Fibroblast of pulmonary artery (primary cell): ENCODE results near the gene NTNG1.

ENCODE experiments used
- DNase-seq: peaks from one replicate; pipeline ENCODE4 v3.0.0-alpha.2; 2010; ENCODE audit warnings: low read depth
- H3K4me3 ChIP-seq: replicated peaks from 2 replicates; pipeline ENCODE4 v1.5.1; 2011; ENCODE audit warnings: low read depth, mild to moderate bottlenecking, control low read depth, low read length, moderate library complexity
- TF ChIP-seq, protein P1 (sequence below): IDR thresholded peaks from 2 replicates; pipeline ENCODE4 v1.5.1; 2011; ENCODE audit warnings: mild to moderate bottlenecking, control low read depth, low read length, inconsistent platforms; ENCODE audit errors: missing control alignments

The NTNG1 gene

DNA sequence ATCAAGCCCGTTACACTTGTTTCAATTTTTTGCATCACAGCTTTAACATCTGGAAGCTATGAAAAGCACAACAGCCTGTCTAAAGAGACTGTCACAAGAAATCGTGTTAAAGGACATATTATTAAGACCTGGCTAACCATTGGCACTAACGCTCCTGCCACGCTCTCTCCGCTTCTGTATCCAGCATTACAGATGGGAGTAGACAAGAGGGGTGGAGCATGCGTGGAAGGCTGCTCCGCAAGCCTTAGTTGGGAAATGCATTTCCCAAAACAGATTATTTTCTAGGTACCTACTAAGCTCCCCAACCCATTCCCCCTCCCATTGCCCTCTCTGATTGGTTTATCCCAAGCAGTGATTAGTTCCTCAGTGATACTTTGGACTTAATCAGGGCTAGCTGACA is 72.4 kb downstream of the NTNG1 start:
- no peak for DNase-seq
- TF ChIP-seq, protein P1, sequence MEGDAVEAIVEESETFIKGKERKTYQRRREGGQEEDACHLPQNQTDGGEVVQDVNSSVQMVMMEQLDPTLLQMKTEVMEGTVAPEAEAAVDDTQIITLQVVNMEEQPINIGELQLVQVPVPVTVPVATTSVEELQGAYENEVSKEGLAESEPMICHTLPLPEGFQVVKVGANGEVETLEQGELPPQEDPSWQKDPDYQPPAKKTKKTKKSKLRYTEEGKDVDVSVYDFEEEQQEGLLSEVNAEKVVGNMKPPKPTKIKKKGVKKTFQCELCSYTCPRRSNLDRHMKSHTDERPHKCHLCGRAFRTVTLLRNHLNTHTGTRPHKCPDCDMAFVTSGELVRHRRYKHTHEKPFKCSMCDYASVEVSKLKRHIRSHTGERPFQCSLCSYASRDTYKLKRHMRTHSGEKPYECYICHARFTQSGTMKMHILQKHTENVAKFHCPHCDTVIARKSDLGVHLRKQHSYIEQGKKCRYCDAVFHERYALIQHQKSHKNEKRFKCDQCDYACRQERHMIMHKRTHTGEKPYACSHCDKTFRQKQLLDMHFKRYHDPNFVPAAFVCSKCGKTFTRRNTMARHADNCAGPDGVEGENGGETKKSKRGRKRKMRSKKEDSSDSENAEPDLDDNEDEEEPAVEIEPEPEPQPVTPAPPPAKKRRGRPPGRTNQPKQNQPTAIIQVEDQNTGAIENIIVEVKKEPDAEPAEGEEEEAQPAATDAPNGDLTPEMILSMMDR, result no peak
- no peak overlapping the region for H3K4me3 ChIP-seq

DNA sequence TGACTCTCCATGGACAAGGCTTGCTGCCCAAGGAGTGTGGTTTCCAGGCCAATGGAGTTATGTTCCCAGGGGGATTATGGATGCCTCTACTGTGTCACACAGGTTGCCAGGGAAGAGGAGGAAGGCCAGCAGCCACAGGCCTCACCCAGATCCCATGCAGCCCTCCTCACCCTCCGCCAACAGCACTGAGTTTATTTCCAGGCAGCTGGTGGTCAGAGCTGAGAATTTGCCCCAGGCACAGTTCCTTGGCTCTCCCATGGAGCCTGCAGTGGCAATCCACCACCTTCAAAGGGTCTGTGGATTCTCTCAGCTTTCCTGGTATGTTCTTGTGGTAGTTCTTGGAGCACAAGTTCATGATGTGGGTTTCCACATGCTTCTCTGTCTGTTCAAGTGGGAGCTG is 79.2 kb downstream of the NTNG1 start:
- TF ChIP-seq, protein P1, result no peak
- no peak overlapping the region for H3K4me3 ChIP-seq

DNA sequence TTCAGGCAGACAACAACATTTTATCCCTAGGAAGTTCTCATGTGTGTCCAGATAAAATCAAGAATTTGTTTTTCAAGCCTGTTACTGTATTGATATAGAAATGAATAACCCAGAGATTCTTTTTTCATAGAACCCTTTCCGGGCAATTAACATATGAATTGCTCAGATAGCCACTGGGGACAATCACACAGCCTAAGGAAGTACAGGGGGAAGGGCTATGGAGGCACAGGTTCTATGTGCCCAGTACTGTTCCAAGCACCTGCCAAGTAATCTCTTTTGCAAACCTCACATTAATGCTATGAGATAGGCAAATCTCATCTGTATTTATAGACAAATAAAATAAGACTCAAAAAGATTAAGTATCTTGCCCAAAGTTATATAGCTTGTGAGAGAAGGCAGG is 84.9 kb downstream of the NTNG1 start:
- TF ChIP-seq, protein P1, result no peak
- DNase-seq, result no peak

More for the DNA sequence above, 79.2 kb downstream of the NTNG1 start:
- DNase-seq, result no peak

DNA sequence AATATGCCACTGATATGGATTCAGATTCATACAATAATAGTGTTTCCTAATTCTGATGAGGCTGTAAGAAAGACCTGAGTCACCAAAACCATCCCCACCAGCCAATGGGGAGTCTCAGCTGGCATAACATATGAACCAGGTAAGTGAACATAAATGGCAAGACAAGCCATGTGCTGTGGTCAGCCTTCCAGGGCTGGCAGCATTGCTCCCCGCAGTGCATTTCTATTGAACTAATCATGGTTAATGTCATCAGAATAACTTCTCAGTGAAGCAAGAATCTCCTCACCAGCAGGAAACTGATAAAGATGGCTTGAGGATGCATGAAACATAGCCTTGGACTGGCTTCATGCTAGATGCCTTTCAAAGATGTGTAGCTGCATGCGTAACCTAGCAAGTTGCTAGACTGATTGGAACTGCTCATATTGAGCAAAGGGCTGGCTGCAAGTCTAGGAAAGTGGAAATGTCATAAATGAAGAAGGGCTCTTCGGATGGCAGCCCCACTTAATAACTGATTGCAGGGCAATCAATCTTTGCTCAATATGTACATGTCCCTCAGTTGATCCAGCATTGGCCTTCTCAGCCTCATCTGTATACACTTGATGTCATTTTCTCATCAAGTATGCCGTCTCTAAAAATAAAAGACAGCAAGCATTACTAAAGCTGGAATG is 88.0 kb downstream of the NTNG1 start:
- no peak overlapping the region for H3K4me3 ChIP-seq
- no peak for DNase-seq
- TF ChIP-seq, protein P1, result no peak

More for the DNA sequence above, 84.9 kb downstream of the NTNG1 start:
- no peak overlapping the region for H3K4me3 ChIP-seq

DNA sequence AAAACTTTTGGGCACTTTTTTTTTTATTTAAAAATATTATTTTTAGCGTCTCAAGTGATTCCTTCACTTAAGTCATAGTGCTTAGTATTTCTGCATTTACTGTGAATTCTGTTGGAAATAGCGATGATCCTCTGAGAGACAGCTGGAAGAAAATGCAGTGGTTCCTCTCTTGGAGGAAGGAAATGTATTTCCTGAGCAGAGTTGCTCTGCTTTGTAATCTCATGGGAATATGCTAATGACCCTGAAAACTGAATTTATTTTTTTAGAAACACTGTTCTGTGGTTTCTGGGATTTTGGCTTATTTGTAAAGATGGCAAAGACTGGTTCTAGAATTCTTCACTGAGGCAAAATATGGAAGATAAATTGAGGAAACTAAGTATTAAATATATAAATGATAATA is 88.9 kb downstream of the NTNG1 start:
- H3K4me3 ChIP-seq, result no peak overlapping the region
- no peak for DNase-seq
- TF ChIP-seq, protein P1, result no peak

DNA sequence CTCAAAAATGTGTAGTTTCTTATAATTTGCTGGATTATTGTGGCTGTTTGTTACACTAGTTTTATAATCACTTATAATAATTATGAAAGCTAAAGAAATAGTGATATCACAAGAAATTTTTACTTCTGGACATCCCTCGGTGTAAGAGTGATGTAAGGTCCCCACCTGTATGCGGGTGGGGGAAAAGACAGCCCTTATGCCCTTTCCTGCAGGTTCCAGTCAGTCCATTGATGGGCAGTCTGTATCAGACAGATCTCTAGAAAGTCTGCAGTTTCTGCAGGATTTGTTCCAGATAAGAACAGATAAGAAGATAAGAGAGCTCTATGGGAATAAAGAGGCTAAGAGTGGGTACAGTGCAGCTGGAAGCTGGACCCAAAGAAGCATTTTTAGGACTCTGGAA is 89.3 kb downstream of the NTNG1 start:
- no peak overlapping the region for H3K4me3 ChIP-seq
- TF ChIP-seq, protein P1, result no peak
- no peak for DNase-seq

DNA sequence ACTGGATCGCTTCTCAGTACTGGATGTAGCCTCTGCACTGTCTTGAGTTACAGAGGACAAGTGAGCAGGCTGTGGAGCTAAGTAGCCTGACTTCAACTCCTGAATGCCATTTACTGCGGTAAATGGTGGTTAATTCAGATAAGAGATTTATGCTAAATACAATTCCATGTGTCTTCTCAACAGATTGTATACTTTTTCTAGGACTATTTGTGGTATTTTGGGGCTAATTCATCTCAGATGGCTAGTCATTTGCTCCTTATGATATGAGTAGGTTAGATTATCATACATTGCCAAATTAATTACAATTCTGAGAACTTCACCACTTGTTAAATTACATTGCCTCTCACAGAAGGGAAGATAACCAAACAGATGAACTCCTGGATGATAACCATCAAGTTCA is 90.5 kb downstream of the NTNG1 start:
- no peak overlapping the region for H3K4me3 ChIP-seq
- no peak for DNase-seq
- TF ChIP-seq, protein P1, result no peak
